ENCODE measurements around the gene OR52M1.

Gene OR52M1

GRCh38 chr11:4569075-4569474, 24.1 kb downstream of the OR52M1 start:
- no peak for DNase-seq

- DNase-seq, result no peak
Observed at GRCh38 chr11:4576880-4577279, 31.9 kb downstream of the OR52M1 start.

GRCh38 chr11:4577761-4578160, 32.8 kb downstream of the OR52M1 start:
- DNase-seq, result no peak

- no peak for DNase-seq
Observed at GRCh38 chr11:4578624-4579023, 33.6 kb downstream of the OR52M1 start.

- no peak for DNase-seq
Observed at GRCh38 chr11:4580124-4580523, 35.1 kb downstream of the OR52M1 start.

- DNase-seq, result no peak
Observed at GRCh38 chr11:4581443-4581842, 36.5 kb downstream of the OR52M1 start, which contains the start of gene OR52I2. Gene OR52I2 (plus strand): TSS chr11:4581743.

- DNase-seq, result no peak
Observed at GRCh38 chr11:4589017-4589416, 44.0 kb downstream of the OR52M1 start.

GRCh38 chr11:4593739-4594138, 48.7 kb downstream of the OR52M1 start, which contains the start of gene OR52I1:
Gene OR52I1 (plus strand): TSS chr11:4594039. CDS start chr11:4594039, 0 bp downstream.
- DNase-seq, result no peak
